ENCODE measurements around the gene PNPLA2.

The PNPLA2 gene

DNA sequence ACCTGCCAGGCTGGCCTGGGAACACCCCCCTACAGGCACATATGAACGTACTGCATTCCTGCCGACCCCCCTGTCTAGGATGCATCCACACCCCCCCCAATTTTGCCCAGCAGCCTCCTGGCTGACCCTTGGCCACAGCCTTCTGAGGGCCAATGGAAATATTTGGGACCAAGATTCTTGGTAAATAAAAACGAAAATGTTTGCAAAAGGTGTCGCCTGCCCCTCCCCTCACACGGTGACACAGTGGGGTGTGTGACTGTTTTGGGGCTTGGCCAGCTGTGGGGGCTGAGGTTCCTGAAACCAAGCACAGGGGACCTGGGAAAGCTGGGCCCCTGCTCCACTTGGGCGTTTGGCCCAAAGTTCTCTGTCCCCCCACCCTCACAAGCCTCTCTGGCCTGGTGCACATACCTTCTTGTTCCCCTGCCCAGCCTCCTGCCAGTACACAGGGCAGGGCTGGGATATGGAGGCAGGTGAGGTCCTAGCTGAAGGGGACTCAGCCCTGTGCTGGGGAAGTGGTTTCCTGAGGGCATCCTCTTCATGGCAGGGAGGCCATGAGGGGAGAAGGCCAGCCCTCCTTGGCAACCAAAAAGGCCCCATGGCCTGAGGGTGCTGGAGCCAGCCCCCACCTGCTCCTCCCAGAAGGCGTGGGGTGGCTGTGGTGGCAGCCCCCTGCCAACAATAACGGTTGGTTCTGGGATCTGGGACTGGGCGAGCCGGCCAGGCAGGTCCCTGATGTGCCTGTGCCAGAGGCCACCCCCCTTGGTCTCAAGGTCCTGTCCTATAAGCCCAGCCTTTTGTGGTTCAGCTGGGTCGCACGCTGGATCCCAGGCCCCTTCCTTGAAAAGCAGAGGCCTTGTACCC is 6.9 kb downstream of the PNPLA2 start:
- Histone ChIP-seq H3K9me3 (ENCODE audit: control insufficient read depth in 5 of 5, low read length in 5 of 5) (no peaks in the 10 kb centered on the region), H3K4me3 (ENCODE audit: low read depth in 1 of 5, low read length in 5 of 5) (no peak overlapping the region), H3K9ac (ENCODE audit: low read length in 5 of 5) (no peak overlapping the region), H3K27ac (ENCODE audit: low read depth, low read length) (peak overlapping the region; percentile 67), H3K4me1 (ENCODE audit: control insufficient read depth in 5 of 5, insufficient read depth in 5 of 5, low read length in 5 of 5) (peaks cover 12 to 96% (median 82%) of the 10 kb centered on the region in 5 donors), H3K27me3 (ENCODE audit: control insufficient read depth in 5 of 5, insufficient read depth in 4 of 5, low read length in 5 of 5) (no peaks in the 10 kb centered on the region), H3K36me3 (ENCODE audit: control insufficient read depth in 5 of 5, insufficient read depth in 5 of 5, low read length in 5 of 5) (peaks cover 0 to 49% (median 36%) of the 10 kb centered on the region in 5 donors)

DNA sequence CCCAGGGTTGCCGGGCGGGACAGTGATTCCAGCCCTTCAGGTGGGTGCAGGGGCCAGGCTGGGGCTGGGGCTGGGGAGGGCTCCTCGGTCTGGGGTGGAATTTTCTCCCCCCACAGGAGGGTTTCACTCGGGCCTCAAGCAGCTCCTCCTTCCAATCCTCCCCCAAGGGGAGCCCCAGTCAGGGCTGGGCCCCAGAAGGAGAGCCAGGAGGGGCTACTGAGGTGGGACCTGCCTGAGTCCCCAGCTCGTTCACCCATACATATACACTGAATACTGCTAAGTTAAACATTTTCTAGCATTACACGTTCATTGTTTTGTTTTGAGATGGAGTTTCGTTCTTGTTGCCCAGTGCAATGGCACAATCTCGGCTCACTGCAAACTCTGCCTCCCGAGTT is 7.5 kb downstream of the PNPLA2 start:
- Histone ChIP-seq H3K4me3 (ENCODE audit: low read depth in 1 of 5, low read length in 5 of 5) (no peak overlapping the region), H3K9me3 (ENCODE audit: control insufficient read depth in 5 of 5, low read length in 5 of 5) (no peaks in the 10 kb centered on the region), H3K36me3 (ENCODE audit: control insufficient read depth in 5 of 5, insufficient read depth in 5 of 5, low read length in 5 of 5) (peaks cover 0 to 43% (median 33%) of the 10 kb centered on the region in 5 donors), H3K27ac (ENCODE audit: low read depth, low read length) (peak overlapping the region; percentile 67), H3K9ac (ENCODE audit: low read length in 5 of 5) (no peak overlapping the region), H3K27me3 (ENCODE audit: control insufficient read depth in 5 of 5, insufficient read depth in 4 of 5, low read length in 5 of 5) (no peaks in the 10 kb centered on the region), H3K4me1 (ENCODE audit: control insufficient read depth in 5 of 5, insufficient read depth in 5 of 5, low read length in 5 of 5) (peaks cover 8 to 96% (median 82%) of the 10 kb centered on the region in 5 donors)

DNA sequence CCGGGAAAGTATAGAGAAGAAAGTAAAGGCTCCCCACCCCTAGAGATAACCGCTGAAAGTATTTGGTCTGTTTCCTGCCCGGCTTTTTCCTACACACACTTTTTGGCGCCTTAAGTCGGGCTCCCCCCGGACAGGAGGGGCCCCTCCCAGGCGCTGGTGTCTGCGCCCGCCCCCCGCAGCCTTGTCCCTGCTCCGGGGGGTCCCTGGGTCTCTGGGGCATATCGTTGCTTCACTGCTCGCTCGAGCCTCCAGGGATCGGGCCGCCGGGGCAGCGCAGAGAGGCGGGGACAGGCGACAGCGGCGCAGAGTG is 8.1 kb downstream of the PNPLA2 start:
- Histone ChIP-seq H3K27ac (ENCODE audit: low read depth, low read length) (peak overlapping the region; percentile 67), H3K27me3 (ENCODE audit: control insufficient read depth in 5 of 5, insufficient read depth in 4 of 5, low read length in 5 of 5) (no peaks in the 10 kb centered on the region), H3K9me3 (ENCODE audit: control insufficient read depth in 5 of 5, low read length in 5 of 5) (no peaks in the 10 kb centered on the region), H3K4me3 (ENCODE audit: low read depth in 1 of 5, low read length in 5 of 5) (peak overlapping the region in 2 of 5 donors; percentile 55 to 59), H3K36me3 (ENCODE audit: control insufficient read depth in 5 of 5, insufficient read depth in 5 of 5, low read length in 5 of 5) (peaks cover 0 to 37% (median 29%) of the 10 kb centered on the region in 5 donors), H3K9ac (ENCODE audit: low read length in 5 of 5) (peak overlapping the region in 3 of 5 donors; percentile 7 to 45 (median 35)), H3K4me1 (ENCODE audit: control insufficient read depth in 5 of 5, insufficient read depth in 5 of 5, low read length in 5 of 5) (peaks cover 4 to 96% (median 82%) of the 10 kb centered on the region in 5 donors)

DNA sequence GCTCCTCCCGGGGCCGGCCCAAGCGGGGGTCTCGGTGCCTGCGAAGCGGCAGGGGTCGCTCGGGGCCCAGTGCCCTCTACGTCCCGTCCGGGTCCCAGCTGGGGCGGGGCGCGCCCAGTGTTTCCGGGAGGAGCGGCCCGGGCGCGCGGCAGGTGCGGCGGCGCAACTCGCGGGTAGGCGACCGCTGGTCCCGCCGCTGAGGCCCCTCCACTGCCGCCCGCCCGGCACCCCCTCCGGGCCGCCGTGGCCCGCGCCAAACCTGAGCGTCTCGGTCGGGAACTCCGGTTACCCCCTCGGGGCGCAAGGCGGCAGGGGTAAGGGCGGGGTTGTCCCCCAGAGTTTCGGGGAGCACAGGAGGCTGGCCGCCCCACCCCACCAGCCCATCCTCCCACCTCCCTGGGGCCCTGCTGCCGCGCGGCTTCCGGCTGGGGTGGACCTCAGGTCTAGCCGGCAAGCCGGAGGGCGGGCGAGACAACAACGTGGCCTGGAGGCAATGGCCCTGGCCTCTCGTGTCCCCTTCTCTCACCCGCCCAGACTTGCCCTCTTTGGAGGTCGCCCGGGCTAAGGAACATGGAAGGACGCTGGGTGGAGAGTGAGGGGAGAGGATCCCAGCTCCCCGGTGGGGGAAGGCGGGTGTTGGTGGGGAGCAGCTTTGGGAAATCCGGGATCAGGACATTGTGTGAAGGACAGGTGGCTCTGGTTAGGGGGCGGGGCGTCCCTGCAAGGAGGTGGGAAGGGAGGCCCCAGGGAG is 8.6 kb downstream of the PNPLA2 start:
- H3K9me3 ChIP-seq (ENCODE audit: control insufficient read depth in 5 of 5, low read length in 5 of 5), result no peaks in the 10 kb centered on the region
- H3K4me3 ChIP-seq (ENCODE audit: low read depth in 1 of 5, low read length in 5 of 5), result peak overlapping the region in 3 of 5 donors; percentile 22 to 59 (median 55)
- peak overlapping the region; percentile 67 for H3K27ac ChIP-seq (ENCODE audit: low read depth, low read length)
- H3K9ac ChIP-seq (ENCODE audit: low read length in 5 of 5), result peak overlapping the region in 4 of 5 donors; percentile 7 to 45 (median 30)
- H3K27me3 ChIP-seq (ENCODE audit: control insufficient read depth in 5 of 5, insufficient read depth in 4 of 5, low read length in 5 of 5), result no peaks in the 10 kb centered on the region
- peaks cover 0 to 32% (median 27%) of the 10 kb centered on the region in 5 donors for H3K36me3 ChIP-seq (ENCODE audit: control insufficient read depth in 5 of 5, insufficient read depth in 5 of 5, low read length in 5 of 5)
- H3K4me1 ChIP-seq (ENCODE audit: control insufficient read depth in 5 of 5, insufficient read depth in 5 of 5, low read length in 5 of 5), result peaks cover 3 to 96% (median 82%) of the 10 kb centered on the region in 5 donors

DNA sequence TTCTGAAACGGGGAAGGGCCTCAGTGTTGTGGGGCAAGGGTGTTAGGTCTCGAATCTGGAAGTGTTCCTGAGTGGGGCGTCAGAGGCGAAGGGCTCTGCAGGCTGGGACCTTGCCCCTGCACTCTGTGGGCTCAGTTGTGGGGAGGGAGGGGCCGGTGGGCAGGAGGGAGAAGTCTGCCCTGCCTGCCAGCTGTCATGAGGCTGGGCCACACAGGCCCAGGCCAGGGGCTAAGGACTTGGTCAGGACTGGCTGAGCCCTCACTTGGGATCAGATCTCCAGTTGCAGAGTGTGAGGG is 9.1 kb downstream of the PNPLA2 start, which contains the start of gene CRACR2B:
Gene CRACR2B, plus strand, starts transcription at position 23 of the 296 bp plus-strand sequence. CDS start 689 bp downstream, outside the sequence.
- H3K27ac ChIP-seq (ENCODE audit: low read depth, low read length), result peak within 1 kb of the TSS; percentile 67
- peaks cover 0 to 27% (median 22%) of the 10 kb centered on the region in 5 donors for H3K36me3 ChIP-seq (ENCODE audit: control insufficient read depth in 5 of 5, insufficient read depth in 5 of 5, low read length in 5 of 5)
- peak within 1 kb of the TSS in 3 of 5 donors; percentile 62 to 75 (median 66) for H3K4me3 ChIP-seq (ENCODE audit: low read depth in 1 of 5, low read length in 5 of 5)
- no peaks in the 10 kb centered on the region for H3K9me3 ChIP-seq (ENCODE audit: control insufficient read depth in 5 of 5, low read length in 5 of 5)
- H3K27me3 ChIP-seq (ENCODE audit: control insufficient read depth in 5 of 5, insufficient read depth in 4 of 5, low read length in 5 of 5), result no peaks in the 10 kb centered on the region
- peak within 1 kb of the TSS in 4 of 5 donors; percentile 7 to 74 (median 49) for H3K9ac ChIP-seq (ENCODE audit: low read length in 5 of 5)
- H3K4me1 ChIP-seq (ENCODE audit: control insufficient read depth in 5 of 5, insufficient read depth in 5 of 5, low read length in 5 of 5), result peaks cover 3 to 94% (median 80%) of the 10 kb centered on the region in 5 donors

DNA sequence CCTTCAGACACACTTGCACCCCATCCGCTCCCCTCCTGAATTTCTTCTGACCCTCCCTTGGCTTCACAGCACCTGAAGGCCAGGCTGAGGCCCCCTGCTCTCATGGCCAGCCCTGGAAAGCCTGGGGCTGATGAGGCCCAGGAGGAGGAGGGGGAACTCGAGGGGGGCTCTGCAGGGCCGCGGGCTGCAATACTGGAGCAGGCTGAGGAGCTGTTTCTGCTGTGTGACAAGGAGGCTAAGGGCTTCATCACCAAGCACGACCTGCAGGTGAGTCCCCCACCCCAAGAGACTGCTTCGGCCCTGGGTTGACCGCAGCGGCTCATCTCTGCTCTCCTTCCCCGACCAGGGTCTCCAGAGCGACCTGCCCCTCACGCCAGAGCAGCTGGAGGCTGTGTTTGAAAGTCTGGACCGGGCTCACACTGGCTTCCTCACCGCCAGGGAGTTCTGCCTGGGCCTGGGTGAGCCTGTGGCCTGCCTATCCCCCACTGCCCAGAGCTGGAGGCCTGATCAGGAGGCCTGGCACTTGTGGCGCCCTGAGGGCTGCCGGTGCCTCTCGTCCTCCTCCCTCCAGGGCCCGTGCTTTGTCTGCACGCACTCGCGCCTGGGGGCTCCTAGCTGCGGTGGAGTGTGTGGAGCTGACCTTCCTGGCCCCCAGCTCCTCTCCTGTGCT is 9.9 kb downstream of the PNPLA2 start:
- H3K4me3 ChIP-seq (ENCODE audit: low read depth in 1 of 5, low read length in 5 of 5), result peak overlapping the region in 3 of 5 donors; percentile 62 to 75 (median 66)
- no peaks in the 10 kb centered on the region for H3K27me3 ChIP-seq (ENCODE audit: control insufficient read depth in 5 of 5, insufficient read depth in 4 of 5, low read length in 5 of 5)
- H3K9me3 ChIP-seq (ENCODE audit: control insufficient read depth in 5 of 5, low read length in 5 of 5), result no peaks in the 10 kb centered on the region

DNA sequence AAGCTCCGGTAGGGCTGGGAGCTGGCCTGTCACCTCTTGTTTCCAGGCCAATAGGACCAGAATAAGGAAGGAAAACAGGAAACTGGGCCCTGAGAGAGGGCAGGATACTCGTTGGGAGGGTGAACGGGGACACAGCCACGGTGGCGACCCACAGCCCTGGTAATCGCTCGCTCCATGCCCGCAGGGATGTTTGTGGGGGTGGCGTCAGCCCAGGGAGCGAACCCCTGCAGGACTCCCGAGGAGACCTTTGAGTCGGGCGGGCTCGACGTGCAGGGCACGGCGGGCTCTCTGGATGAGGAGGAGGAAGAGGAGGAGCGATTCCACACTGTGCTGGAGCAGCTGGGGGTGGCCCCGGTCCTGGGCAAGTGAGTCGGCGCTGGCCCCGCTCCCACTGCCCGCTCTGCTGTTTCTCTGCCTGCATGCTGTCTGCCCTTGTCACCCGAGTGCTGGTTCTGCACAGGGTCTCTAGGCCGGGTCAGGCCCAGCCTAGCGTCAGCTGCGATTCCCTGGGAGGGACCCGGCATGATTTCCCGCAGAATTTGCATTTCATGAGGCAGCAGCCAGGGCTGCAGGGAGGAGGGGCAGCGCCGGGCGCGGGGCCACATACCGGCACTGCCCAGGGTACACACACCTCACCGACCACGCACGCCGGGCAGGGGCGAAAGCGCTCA is 10.6 kb downstream of the PNPLA2 start:
- peak overlapping the region in 2 of 5 donors; percentile 53 to 74 for H3K9ac ChIP-seq (ENCODE audit: low read length in 5 of 5)
- peaks cover 4 to 90% (median 77%) of the 10 kb centered on the region in 5 donors for H3K4me1 ChIP-seq (ENCODE audit: control insufficient read depth in 5 of 5, insufficient read depth in 5 of 5, low read length in 5 of 5)
- peak overlapping the region in 4 of 5 donors; percentile 58 to 75 (median 64) for H3K4me3 ChIP-seq (ENCODE audit: low read depth in 1 of 5, low read length in 5 of 5)
- no peaks in the 10 kb centered on the region for H3K9me3 ChIP-seq (ENCODE audit: control insufficient read depth in 5 of 5, low read length in 5 of 5)
- no peaks in the 10 kb centered on the region for H3K27me3 ChIP-seq (ENCODE audit: control insufficient read depth in 5 of 5, insufficient read depth in 4 of 5, low read length in 5 of 5)
- peak overlapping the region; percentile 23 for H3K27ac ChIP-seq (ENCODE audit: low read depth, low read length)
- peaks cover 0 to 14% (median 10%) of the 10 kb centered on the region in 5 donors for H3K36me3 ChIP-seq (ENCODE audit: control insufficient read depth in 5 of 5, insufficient read depth in 5 of 5, low read length in 5 of 5)

More for the DNA sequence above, 9.9 kb downstream of the PNPLA2 start:
- Histone ChIP-seq H3K4me1 (ENCODE audit: control insufficient read depth in 5 of 5, insufficient read depth in 5 of 5, low read length in 5 of 5) (peaks cover 3 to 89% (median 77%) of the 10 kb centered on the region in 5 donors), H3K36me3 (ENCODE audit: control insufficient read depth in 5 of 5, insufficient read depth in 5 of 5, low read length in 5 of 5) (peaks cover 0 to 21% (median 17%) of the 10 kb centered on the region in 5 donors), H3K27ac (ENCODE audit: low read depth, low read length) (peak overlapping the region; percentile 67), H3K9ac (ENCODE audit: low read length in 5 of 5) (peak overlapping the region in 2 of 5 donors; percentile 53 to 74)

DNA sequence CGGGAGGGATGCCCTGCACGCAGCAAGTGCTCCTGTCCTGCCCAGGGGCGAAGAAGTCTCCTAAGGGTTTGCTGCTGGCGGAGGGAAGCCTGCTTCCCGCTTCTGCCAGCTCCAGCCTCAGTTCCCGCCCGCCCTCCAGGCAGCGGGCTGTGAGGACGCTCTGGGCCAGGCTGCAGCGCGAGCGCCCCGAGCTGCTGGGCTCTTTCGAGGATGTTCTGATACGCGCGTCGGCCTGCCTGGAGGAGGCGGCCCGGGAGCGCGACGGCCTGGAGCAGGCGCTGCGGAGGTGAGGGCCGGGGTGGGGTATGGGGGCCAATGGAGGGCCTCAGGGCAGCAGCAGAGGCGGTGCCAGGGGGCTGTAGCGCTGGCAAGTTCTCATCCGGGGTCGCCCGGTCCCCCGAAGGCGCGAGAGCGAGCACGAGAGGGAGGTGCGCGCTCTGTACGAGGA is 11.2 kb downstream of the PNPLA2 start:
- no peaks in the 10 kb centered on the region for H3K27me3 ChIP-seq (ENCODE audit: control insufficient read depth in 5 of 5, insufficient read depth in 4 of 5, low read length in 5 of 5)
- peaks cover 6 to 91% (median 78%) of the 10 kb centered on the region in 5 donors for H3K4me1 ChIP-seq (ENCODE audit: control insufficient read depth in 5 of 5, insufficient read depth in 5 of 5, low read length in 5 of 5)
- peaks cover 0 to 9% (median 5%) of the 10 kb centered on the region in 5 donors for H3K36me3 ChIP-seq (ENCODE audit: control insufficient read depth in 5 of 5, insufficient read depth in 5 of 5, low read length in 5 of 5)
- H3K27ac ChIP-seq (ENCODE audit: low read depth, low read length), result peak overlapping the region; percentile 23
- H3K9me3 ChIP-seq (ENCODE audit: control insufficient read depth in 5 of 5, low read length in 5 of 5), result no peaks in the 10 kb centered on the region
- H3K9ac ChIP-seq (ENCODE audit: low read length in 5 of 5), result peak overlapping the region in 2 of 5 donors; percentile 53 to 74
- H3K4me3 ChIP-seq (ENCODE audit: low read depth in 1 of 5, low read length in 5 of 5), result peak overlapping the region in 4 of 5 donors; percentile 58 to 75 (median 64)
